HepG2 (cell line): ENCODE measurements around the gene GNAI2. TPM values are rescaled to one million over a fixed set of nuclear protein-coding genes. Genes with fewer than 3 reads are reported as not detected.

ENCODE experiments used
- ARID2 ChIP-seq: sonication (generic); formaldehyde crosslinking; IDR thresholded peaks from 2 replicates; pipeline ENCODE4 v1.8.1; 2022; ENCODE audit warnings: mild to moderate bottlenecking, missing genetic modification reagents, borderline replicate concordance
- DR1 ChIP-seq: sonication (generic); formaldehyde crosslinking; IDR thresholded peaks from 2 replicates; pipeline ENCODE4 v1.8.0; 2021; ENCODE audit warnings: mild to moderate bottlenecking, missing genetic modification reagents, inconsistent platforms
- FOXO1 ChIP-seq: sonication (generic); formaldehyde crosslinking; IDR thresholded peaks from 2 replicates; pipeline ENCODE4 v1.4.0; 2020; ENCODE audit warnings: missing genetic modification reagents
- GLMP ChIP-seq: sonication (generic); formaldehyde crosslinking; IDR thresholded peaks from 2 replicates; pipeline ENCODE4 v1.9.0; 2021; ENCODE audit warnings: missing genetic modification reagents, mild to moderate bottlenecking, borderline replicate concordance
- KIAA2018 ChIP-seq: sonication (generic); formaldehyde crosslinking; IDR thresholded peaks from 2 replicates; pipeline ENCODE4 v1.5.0; 2020; ENCODE audit warnings: mild to moderate bottlenecking, missing genetic modification reagents, borderline replicate concordance
- MXD4 ChIP-seq: IDR thresholded peaks from 2 replicates; pipeline ENCODE4 v1.6.1; 2016; ENCODE audit warnings: mild to moderate bottlenecking, missing biosample characterization, missing genetic modification reagents
- SP140L ChIP-seq: sonication (generic); formaldehyde crosslinking; IDR thresholded peaks from 2 replicates; pipeline ENCODE4 v1.4.0; 2020; ENCODE audit warnings: missing genetic modification reagents, borderline replicate concordance
- ZBED4 ChIP-seq: sonication (generic); formaldehyde crosslinking; IDR thresholded peaks from 2 replicates; pipeline ENCODE4 v1.4.0; 2020; ENCODE audit warnings: missing genetic modification reagents, borderline replicate concordance
- ZBTB26 ChIP-seq: IDR thresholded peaks from 2 replicates; pipeline ENCODE4 v1.6.1; 2016; ENCODE audit warnings: missing compliant biosample characterization, missing genetic modification reagents, borderline replicate concordance
- ZNF101 ChIP-seq: sonication (generic); formaldehyde crosslinking; IDR thresholded peaks from 2 replicates; pipeline ENCODE4 v1.4.0; 2020; ENCODE audit warnings: mild to moderate bottlenecking, low read depth, missing genetic modification reagents, borderline replicate concordance
- ZNF607 ChIP-seq: sonication (generic); formaldehyde crosslinking; IDR thresholded peaks from 2 replicates; pipeline ENCODE4 v1.5.1; 2020; ENCODE audit warnings: missing genetic modification reagents, mild to moderate bottlenecking, borderline replicate concordance
- polyA plus RNA-seq, 8 experiments: library from polyadenylated mRNA; depleted of rRNA in 3 of 8; stranded (reverse) in 7 of 8; unstranded in 1 of 8; fragments of >200 nt; fragmentation: Illumina TruSeq in 4 of 8; extraction: Trizol in 4 of 8; gene quantifications; 2 replicates each; pipeline versions ENCODE4 v1.2.1 to v1.2.3, GENCODE V29; 2011 to 2016; ENCODE audit warnings: low read depth in 4 of 8, missing spikeins in 1 of 8, mixed read lengths in 1 of 8; ENCODE audit not compliant: insufficient read depth in 1 of 8
- total RNA-seq, 5 experiments: library from RNA; depleted of rRNA; stranded (reverse); fragments of >200 nt; fragmentation: Illumina TruSeq; extraction: Trizol; gene quantifications; 2 replicates each; pipeline ENCODE4 v1.2.3, GENCODE V29; 2016; ENCODE audit warnings: low read depth in 1 of 5

GNAI2 gene
- total and polyA plus RNA-seq, 2 of the 13 experiments (the other 11 are each of a cell fraction or from before 2014, with no cell fraction given) = 51.1 to 66.2 TPM

GRCh38 chr3:50298836-50299637 lies 63.0 kb downstream of the GNAI2 start, which contains the start of the genes HYAL3 and NAA80 (continued):
- TF ChIP-seq ZBED4 (CRISPR knock-in tag) (no peak), ZNF607 (peak; percentile 26; the same call in 1 of the 2 replicates), ARID2 (no peak), GLMP (no peak), ZNF101 (CRISPR knock-in tag) (no peak), SP140L (CRISPR knock-in tag) (no peak), DR1 (CRISPR knock-in tag) (no peak), FOXO1 (CRISPR knock-in tag) (0 out of 2 replicates have a peak, but pooled peaks have one; percentile 38), KIAA2018 (no peak), MXD4 (CRISPR knock-in tag) (peak; percentile 43; the same call in 1 of the 2 replicates), ZBTB26 (CRISPR knock-in tag) (peak; percentile 38)
